Measurements from ENCODE around the gene PLEKHM3.

DNA sequence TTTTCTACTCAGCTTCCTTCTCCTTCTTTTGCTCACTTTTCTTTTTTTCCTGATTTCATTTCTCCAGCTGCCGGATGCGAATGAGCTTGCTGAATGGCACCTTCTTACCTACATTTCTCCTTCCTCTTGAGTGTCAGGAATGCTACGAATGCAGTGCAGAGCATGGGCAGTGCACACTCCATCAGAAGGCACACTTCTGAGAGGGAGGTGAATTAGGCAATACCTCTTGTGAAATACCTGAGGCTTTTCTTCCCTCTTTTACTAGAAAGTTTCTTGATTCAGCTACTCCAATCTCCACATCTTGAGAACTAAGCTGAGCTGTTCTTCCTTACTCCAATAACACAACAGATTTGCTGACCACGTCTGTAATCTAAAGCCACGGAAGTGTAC, 51.1 kb downstream of the PLEKHM3 start:
- TF ChIP-seq, protein P1, sequence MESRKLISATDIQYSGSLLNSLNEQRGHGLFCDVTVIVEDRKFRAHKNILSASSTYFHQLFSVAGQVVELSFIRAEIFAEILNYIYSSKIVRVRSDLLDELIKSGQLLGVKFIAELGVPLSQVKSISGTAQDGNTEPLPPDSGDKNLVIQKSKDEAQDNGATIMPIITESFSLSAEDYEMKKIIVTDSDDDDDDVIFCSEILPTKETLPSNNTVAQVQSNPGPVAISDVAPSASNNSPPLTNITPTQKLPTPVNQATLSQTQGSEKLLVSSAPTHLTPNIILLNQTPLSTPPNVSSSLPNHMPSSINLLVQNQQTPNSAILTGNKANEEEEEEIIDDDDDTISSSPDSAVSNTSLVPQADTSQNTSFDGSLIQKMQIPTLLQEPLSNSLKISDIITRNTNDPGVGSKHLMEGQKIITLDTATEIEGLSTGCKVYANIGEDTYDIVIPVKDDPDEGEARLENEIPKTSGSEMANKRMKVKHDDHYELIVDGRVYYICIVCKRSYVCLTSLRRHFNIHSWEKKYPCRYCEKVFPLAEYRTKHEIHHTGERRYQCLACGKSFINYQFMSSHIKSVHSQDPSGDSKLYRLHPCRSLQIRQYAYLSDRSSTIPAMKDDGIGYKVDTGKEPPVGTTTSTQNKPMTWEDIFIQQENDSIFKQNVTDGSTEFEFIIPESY (CRISPR knock-in tag; IDR thresholded peaks at IDR 0.05): no peak
- no peak for TF ChIP-seq NBN (conservative IDR thresholded peaks at IDR 0.05)
- TF ChIP-seq, protein P2, sequence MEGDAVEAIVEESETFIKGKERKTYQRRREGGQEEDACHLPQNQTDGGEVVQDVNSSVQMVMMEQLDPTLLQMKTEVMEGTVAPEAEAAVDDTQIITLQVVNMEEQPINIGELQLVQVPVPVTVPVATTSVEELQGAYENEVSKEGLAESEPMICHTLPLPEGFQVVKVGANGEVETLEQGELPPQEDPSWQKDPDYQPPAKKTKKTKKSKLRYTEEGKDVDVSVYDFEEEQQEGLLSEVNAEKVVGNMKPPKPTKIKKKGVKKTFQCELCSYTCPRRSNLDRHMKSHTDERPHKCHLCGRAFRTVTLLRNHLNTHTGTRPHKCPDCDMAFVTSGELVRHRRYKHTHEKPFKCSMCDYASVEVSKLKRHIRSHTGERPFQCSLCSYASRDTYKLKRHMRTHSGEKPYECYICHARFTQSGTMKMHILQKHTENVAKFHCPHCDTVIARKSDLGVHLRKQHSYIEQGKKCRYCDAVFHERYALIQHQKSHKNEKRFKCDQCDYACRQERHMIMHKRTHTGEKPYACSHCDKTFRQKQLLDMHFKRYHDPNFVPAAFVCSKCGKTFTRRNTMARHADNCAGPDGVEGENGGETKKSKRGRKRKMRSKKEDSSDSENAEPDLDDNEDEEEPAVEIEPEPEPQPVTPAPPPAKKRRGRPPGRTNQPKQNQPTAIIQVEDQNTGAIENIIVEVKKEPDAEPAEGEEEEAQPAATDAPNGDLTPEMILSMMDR (CRISPR knock-in tag; IDR thresholded peaks at IDR 0.05): no peak
- no peak for TF ChIP-seq JUN (CRISPR knock-in tag; IDR thresholded peaks at IDR 0.05)
- TF ChIP-seq GTF2F1 (IDR thresholded peaks at IDR 0.05; ENCODE audit: low read length): no peak
- TF ChIP-seq ZNF263 (CRISPR knock-in tag; IDR thresholded peaks at IDR 0.05): no peak
- no peak for TF ChIP-seq TP53 (CRISPR knock-in tag; conservative IDR thresholded peaks at IDR 0.05)
- no peak for TF ChIP-seq NFE2L1 (CRISPR knock-in tag; IDR thresholded peaks at IDR 0.05; ENCODE audit: borderline replicate concordance)
- TF ChIP-seq RBFOX2 (IDR thresholded peaks at IDR 0.05; ENCODE audit: low read depth, low read length): no peak

Measured in HepG2 (cell line).